ENCODE measurements around the gene FICD. TPM values are rescaled to one million over a fixed set of nuclear protein-coding genes. Genes with fewer than 3 reads are reported as not detected.

Gene FICD
- total and polyA plus RNA-seq, 2 donors (not counting 1 experiment from before 2014, with no cell fraction given) = 1.2 to 9.1 TPM

DNA sequence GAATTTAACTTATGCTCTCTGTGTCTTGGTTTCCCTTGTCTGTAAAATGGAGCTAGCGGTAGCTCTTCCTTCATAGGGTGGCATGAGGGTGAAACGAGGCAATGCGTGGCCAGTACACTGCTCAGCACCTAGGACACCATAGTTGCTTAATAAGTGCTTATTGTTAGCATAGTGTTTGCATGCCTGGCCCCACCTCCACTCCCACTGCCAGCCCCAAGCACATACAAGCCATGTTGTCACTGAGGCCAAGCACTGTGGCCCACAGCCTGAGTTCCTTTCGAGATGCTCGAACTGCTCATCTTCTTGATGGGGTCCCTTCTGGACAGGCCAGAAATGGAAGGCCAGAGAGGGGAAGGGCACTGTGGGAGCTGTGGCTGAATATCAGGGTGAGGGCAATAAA is 839 bp downstream of the FICD start:
- no peak for ATAC-seq (ENCODE audit: low read depth)
- DNase-seq = no peak
- Mint-ChIP-seq H3K4me1 (peaks cover 34% of the 10 kb centered on the region), H3K27me3 (no peaks in the 10 kb centered on the region), H3K4me3 (peak overlapping the region; percentile 96), H3K27ac (peak overlapping the region; percentile 87), H3K9me3 (ENCODE audit: insufficient read depth) (no peaks in the 10 kb centered on the region)
- Histone ChIP-seq H3K4me3 (ENCODE audit: control extremely low read depth in 1 of 5, extremely low read depth in 1 of 5, insufficient read depth in 1 of 5, low read depth in 2 of 5, low read length in 4 of 5) (peak overlapping the region; percentile 40 to 97 (median 93)), H2AFZ (ENCODE audit: insufficient read depth, low read depth, low read length, poor library complexity, severe bottlenecking) (peak overlapping the region; percentile 92), H3K27me3 (replicated peaks in 1 of 4; ENCODE audit: control extremely low read depth in 1 of 4, control insufficient read depth in 3 of 4, insufficient read depth in 4 of 4, low read length in 3 of 4) (no peaks in the 10 kb centered on the region), H3K4me2 (replicated peaks; ENCODE audit: low read depth, low read length, poor library complexity, severe bottlenecking) (peak overlapping the region; percentile 95), H3K4me1 (ENCODE audit: control insufficient read depth in 2 of 2, insufficient read depth in 2 of 2, low read length in 2 of 2) (peaks cover 13 to 28% of the 10 kb centered on the region in 2 donors), H3K9me3 (ENCODE audit: control extremely low read depth in 1 of 3, control insufficient read depth in 2 of 3, insufficient read depth in 1 of 3, low read length in 2 of 3) (no peaks in the 10 kb centered on the region), H3K9ac (ENCODE audit: low read length) (peak overlapping the region; percentile 84), H3K79me2 (ENCODE audit: control insufficient read depth, insufficient read depth, low read length) (peaks cover 8% of the 10 kb centered on the region), H3K27ac (ENCODE audit: low read length in 2 of 2) (peak overlapping the region in 1 of 2 donors; percentile 81), H3K36me3 (replicated peaks in 1 of 2; ENCODE audit: control extremely low read depth in 1 of 2, control insufficient read depth in 1 of 2, extremely low read depth in 1 of 2, insufficient read depth in 2 of 2, low read length in 1 of 2) (peaks cover 1 to 28% of the 10 kb centered on the region in 2 experiments), H4K20me1 (ENCODE audit: control insufficient read depth, insufficient read depth, low read length, poor library complexity, severe bottlenecking) (no peaks in the 10 kb centered on the region)
- TF ChIP-seq EZH2 (IDR thresholded peaks at IDR 0.05; ENCODE audit: borderline replicate concordance, insufficient read depth, low read depth, low read length, poor library complexity, severe bottlenecking) = no peak
- TF ChIP-seq, protein P1, sequence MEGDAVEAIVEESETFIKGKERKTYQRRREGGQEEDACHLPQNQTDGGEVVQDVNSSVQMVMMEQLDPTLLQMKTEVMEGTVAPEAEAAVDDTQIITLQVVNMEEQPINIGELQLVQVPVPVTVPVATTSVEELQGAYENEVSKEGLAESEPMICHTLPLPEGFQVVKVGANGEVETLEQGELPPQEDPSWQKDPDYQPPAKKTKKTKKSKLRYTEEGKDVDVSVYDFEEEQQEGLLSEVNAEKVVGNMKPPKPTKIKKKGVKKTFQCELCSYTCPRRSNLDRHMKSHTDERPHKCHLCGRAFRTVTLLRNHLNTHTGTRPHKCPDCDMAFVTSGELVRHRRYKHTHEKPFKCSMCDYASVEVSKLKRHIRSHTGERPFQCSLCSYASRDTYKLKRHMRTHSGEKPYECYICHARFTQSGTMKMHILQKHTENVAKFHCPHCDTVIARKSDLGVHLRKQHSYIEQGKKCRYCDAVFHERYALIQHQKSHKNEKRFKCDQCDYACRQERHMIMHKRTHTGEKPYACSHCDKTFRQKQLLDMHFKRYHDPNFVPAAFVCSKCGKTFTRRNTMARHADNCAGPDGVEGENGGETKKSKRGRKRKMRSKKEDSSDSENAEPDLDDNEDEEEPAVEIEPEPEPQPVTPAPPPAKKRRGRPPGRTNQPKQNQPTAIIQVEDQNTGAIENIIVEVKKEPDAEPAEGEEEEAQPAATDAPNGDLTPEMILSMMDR (IDR thresholded peaks at IDR 0.05) = no peak
- ChIA-PET POLR2A (interaction anchor here (0.9 kb wide), 1 partner anchor 46 kb away, joined by 4 read pairs; the partner anchor contains the start of gene ISCU), CTCF (interaction anchor here (0.9 to 1.2 kb wide), 2 partner anchors 48 to 579 kb away, joined by 3 read pairs; no protein-coding TSS in a partner anchor)
- intact Hi-C loops (cut with micrococcal nuclease) = loop anchor here (1.0 to 5.0 kb wide), 10 partner anchors 45 to 755 kb away; partner anchors contain the start of genes ALKBH2, PRDM4, SART3 and SELPLG
- 95% methylated on average over 2 of the region's 5 CpGs for whole genome bisulfite sequencing (ENCODE audit: insufficient coverage)

DNA sequence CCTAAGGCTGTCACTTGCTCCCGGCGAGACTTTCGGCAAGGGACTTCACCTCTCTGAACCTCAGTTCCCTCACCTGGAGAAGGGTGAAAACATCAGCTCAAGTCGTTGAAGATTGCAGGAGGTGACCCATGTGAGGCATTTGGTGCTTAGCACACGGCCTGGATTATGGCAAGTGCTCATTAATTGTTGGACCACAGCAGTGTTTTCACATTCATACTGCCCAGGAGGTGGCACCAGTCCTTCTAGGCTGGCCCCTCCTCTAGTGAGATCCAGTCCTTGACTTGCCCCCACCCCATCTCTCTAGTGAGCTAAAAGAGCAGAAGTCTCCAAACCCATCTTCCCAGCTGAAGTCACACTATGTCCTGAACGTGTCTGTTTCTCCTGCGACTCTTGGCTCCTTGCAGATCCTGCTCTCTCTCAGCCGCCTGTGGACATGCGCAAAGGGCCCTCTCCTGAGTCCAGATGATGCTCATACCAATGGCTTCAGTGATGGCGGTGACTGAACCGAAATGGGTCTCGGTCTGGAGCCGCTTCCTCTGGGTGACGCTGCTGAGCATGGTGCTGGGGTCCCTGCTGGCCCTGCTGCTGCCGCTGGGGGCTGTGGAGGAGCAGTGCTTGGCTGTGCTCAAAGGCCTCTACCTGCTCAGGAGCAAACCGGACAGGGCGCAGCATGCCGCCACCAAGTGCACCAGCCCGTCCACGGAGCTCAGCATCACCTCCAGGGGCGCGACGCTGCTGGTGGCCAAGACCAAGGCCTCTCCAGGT is 1.6 kb downstream of the FICD start:
- 97% methylated on average over 23 of the region's 23 CpGs for WGBS (ENCODE audit: insufficient coverage)
- H3K9ac ChIP-seq (ENCODE audit: low read length) = no peak overlapping the region
- Mint-ChIP-seq H3K9me3 (ENCODE audit: insufficient read depth) (no peaks in the 10 kb centered on the region), H3K27ac (peak overlapping the region; percentile 65), H3K4me3 (peak overlapping the region; percentile 76), H3K27me3 (no peaks in the 10 kb centered on the region), H3K4me1 (peaks cover 29% of the 10 kb centered on the region)
- intact Hi-C loops (cut with micrococcal nuclease) = loop anchor here (5.0 kb wide), 1 partner anchor 286 kb away; no protein-coding TSS in a partner anchor
- ATAC-seq (ENCODE audit: low read depth) = no peak
- peak; percentile 24 for DNase-seq
- no peaks in the 10 kb centered on the region for H4K20me1 ChIP-seq (ENCODE audit: control insufficient read depth, insufficient read depth, low read length, poor library complexity, severe bottlenecking)
- H3K9me3 ChIP-seq (ENCODE audit: control extremely low read depth in 1 of 3, control insufficient read depth in 2 of 3, insufficient read depth in 1 of 3, low read length in 2 of 3) = no peaks in the 10 kb centered on the region
- POLR2A ChIA-PET = no interaction called here
- no peak for TF ChIP-seq EZH2 (IDR thresholded peaks at IDR 0.05; ENCODE audit: borderline replicate concordance, insufficient read depth, low read depth, low read length, poor library complexity, severe bottlenecking)
- TF ChIP-seq, protein P1 (IDR thresholded peaks at IDR 0.05) = no peak
- peaks cover 11 to 22% of the 10 kb centered on the region in 2 donors for H3K4me1 ChIP-seq (ENCODE audit: control insufficient read depth in 2 of 2, insufficient read depth in 2 of 2, low read length in 2 of 2)
- H3K27ac ChIP-seq (ENCODE audit: low read length in 2 of 2) = no peak overlapping the region
- CTCF ChIA-PET = interaction anchor here (0.9 to 1.4 kb wide), 3 partner anchors 47 to 578 kb away, joined by 3 read pairs; no protein-coding TSS in a partner anchor
- no peak overlapping the region for H3K4me3 ChIP-seq (ENCODE audit: control extremely low read depth in 1 of 5, extremely low read depth in 1 of 5, insufficient read depth in 1 of 5, low read depth in 2 of 5, low read length in 4 of 5)
- H3K27me3 ChIP-seq (replicated peaks in 1 of 4; ENCODE audit: control extremely low read depth in 1 of 4, control insufficient read depth in 3 of 4, insufficient read depth in 4 of 4, low read length in 3 of 4) = no peaks in the 10 kb centered on the region
- H3K36me3 ChIP-seq (replicated peaks in 1 of 2; ENCODE audit: control extremely low read depth in 1 of 2, control insufficient read depth in 1 of 2, extremely low read depth in 1 of 2, insufficient read depth in 2 of 2, low read length in 1 of 2) = peaks cover 1 to 36% of the 10 kb centered on the region in 2 experiments
- H3K4me2 ChIP-seq (replicated peaks; ENCODE audit: low read depth, low read length, poor library complexity, severe bottlenecking) = no peak overlapping the region
- H3K79me2 ChIP-seq (ENCODE audit: control insufficient read depth, insufficient read depth, low read length) = peaks cover 8% of the 10 kb centered on the region
- no peak overlapping the region for H2AFZ ChIP-seq (ENCODE audit: insufficient read depth, low read depth, low read length, poor library complexity, severe bottlenecking)
